Endometrial microvascular endothelial cells (primary cell): Measurements from ENCODE around the gene MYRF. TPM values are rescaled to one million over a fixed set of nuclear protein-coding genes. Genes with fewer than 3 reads are reported as not detected.

Experiments used
- in situ Hi-C: cut with HindIII; loops from 2 replicates; pipeline ENCODE4 v1.10.0; 2017; ENCODE audit warnings: low sequenced_read_pairs, low pct_unique_long_range_greater_than_20kb; ENCODE audit errors: inconsistent ontology term
- total RNA-seq: library from RNA; depleted of rRNA; stranded (reverse); fragments of >200 nt; gene quantifications from one replicate; pipeline ENCODE4 v1.2.3, GENCODE V29; 2015; ENCODE audit errors: inconsistent ontology term

Gene MYRF
- total RNA-seq, 1 donor from 2014 or later = 13.7 TPM

GRCh38 chr11:61735391-61735790 lies 17.0 kb upstream of the MYRF start:
- in situ Hi-C loops = no loop called here

- in situ Hi-C loops = no loop called here
Observed at GRCh38 chr11:61736310-61736709, 16.1 kb upstream of the MYRF start.

- in situ Hi-C loops = no loop called here
Observed at GRCh38 chr11:61737131-61737530, 15.3 kb upstream of the MYRF start.

- in situ Hi-C loops = no loop called here
Observed at GRCh38 chr11:61737636-61738386, 14.6 kb upstream of the MYRF start.

DNA sequence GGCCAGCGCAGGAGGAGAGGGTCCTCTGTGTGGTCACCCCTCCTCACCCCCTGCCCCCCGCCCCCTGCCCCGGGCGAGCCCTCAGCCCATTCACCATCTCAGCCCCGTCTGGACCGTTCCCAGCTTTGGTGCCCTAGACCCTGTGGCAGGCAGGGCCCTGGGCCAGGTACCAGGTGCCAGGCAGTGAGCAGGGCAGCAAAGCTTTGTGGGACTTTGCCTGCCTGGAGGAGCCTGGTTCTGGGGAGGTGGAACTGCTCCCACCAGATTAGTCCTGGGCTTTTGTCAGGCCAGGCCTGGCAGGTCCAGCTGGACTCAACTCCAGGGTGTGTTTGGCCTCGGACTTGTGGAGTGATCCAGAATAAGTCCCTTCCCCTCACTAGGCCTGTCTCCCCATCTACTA lies 13.7 kb upstream of the MYRF start:
- in situ Hi-C loops = no loop called here

- in situ Hi-C loops = no loop called here
Observed at GRCh38 chr11:61739413-61739812, 13.0 kb upstream of the MYRF start.

DNA sequence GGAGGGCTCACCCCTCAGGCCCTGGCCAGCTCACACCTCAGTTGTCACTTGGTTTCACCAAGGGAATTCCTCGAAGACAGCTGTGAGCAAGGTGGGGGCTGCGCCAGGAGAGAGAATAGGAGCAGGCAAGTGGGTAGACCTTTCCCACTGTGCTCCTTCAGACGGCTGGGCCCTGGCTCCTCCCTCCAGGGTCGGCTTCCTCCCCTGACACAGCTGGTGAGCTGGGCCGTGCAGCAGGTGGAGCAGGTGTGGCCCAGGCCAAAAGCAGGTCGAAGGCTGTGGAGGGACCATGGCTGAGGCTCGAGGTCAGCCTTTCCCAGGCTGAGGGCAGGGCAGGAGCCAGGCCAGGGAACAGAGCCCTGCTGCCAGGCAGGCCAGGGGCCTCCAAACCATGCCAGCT lies 12.5 kb upstream of the MYRF start:
- in situ Hi-C loops = no loop called here

DNA sequence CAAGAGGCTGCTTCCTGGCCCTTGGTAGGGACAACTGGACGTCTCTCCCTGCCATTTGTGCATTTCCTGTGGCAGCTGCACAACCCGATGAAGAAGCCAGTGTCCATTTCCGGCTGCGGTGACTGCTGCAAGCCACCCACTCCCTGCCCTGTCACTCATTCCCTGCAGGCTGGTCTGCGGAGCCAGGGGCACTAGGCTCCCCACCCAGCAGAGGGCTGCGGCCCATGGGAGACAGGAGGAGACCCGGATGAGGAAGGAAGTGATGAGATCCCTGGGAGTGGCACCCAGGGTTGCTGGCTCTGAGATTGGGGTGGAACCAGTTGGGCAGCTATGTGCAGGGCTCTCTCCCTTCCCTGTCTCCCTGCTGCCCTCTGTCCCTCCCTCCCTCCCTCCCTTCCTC lies 10.0 kb upstream of the MYRF start:
- in situ Hi-C loops = no loop called here

- in situ Hi-C loops = no loop called here
Observed at GRCh38 chr11:61743486-61744095, 8.8 kb upstream of the MYRF start.

DNA sequence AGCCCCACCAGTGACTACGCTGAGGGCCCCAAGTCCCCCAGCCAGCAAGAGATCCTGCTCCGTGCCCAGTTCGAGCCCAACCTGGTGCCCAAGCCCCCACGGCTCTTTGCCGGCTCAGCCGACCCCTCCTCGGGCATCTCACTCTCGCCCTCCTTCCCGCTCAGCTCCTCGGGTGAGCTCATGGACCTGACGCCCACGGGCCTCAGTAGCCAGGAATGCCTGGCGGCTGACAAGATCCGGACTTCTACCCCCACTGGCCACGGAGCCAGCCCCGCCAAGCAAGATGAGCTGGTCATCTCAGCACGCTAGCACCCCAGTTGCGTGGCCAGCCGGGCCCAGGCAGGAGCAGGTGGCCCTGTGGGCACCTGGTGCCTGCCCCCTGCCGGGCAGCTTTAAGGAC lies 8.3 kb upstream of the MYRF start:
- in situ Hi-C loops = no loop called here

- in situ Hi-C loops = no loop called here
Observed at GRCh38 chr11:61744609-61745156, 7.8 kb upstream of the MYRF start.

DNA sequence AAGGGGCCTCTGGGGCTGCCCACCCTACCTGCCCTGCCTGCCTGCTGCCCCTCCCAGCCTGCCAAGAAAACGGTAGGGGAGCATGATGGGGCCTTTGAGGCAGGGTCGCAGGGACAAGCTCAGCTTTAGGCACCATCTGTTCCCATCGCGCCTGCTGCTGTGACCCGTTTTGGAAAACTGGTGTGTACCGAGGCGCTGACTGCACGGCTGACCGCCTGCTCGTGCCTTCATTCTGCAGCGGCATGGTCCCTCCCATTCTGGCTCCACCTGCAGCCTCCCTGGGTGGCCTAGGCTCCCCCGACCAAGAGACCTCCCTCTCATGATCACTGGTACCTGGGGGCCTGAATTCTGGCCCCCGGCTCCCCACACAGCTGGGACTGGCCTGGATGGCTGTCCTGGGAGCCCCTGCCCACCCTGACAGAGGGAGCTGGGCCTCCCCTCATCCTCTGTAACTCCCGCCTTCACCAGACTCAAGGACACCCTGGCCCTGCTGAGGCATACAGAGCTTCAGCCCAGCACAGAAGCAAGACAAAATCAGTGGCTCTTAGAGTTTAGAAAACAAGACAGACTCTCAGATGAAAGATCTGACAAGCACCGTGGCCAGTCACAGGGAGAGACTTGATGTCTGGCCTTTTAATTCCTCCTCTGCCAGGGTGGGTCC lies 6.5 kb upstream of the MYRF start:
- in situ Hi-C loops = no loop called here

DNA sequence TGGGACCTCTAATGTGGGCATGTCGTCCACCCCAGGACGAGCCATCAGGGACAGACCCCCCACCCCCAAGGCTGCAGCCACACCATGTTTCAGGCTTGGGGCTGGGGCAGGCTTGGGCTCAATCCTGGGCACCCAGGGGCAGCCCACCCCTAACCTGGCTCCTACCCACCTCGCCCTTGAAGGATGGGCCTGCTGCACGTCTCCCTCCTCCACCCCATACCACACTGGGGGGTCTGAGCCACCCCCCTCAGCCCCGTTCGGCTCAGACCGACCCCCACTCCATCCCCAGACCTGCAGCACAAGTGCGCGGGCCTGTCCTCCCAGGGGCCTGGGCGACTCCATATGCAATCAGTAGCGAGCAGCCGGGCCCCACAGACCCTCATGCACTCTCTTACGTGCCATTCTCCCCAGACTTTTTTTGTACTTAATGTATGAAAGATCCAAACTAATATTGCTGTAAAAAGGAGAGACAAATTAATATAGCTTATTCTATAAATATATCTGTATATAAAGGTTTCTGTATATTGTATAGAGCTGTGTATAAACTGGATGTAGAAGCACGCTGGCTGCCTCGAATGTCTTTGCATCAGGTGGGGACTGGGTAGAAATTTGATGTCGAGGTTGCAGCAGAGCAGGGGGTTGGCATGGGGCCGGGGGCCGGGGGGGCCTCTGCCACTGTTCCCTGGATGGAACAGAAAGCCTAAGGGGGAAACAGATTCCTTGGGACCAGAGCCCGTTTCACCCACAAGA lies 5.8 kb upstream of the MYRF start:
- in situ Hi-C loops = no loop called here

GRCh38 chr11:61747192-61747966 lies 5.1 kb upstream of the MYRF start:
- in situ Hi-C loops = no loop called here

DNA sequence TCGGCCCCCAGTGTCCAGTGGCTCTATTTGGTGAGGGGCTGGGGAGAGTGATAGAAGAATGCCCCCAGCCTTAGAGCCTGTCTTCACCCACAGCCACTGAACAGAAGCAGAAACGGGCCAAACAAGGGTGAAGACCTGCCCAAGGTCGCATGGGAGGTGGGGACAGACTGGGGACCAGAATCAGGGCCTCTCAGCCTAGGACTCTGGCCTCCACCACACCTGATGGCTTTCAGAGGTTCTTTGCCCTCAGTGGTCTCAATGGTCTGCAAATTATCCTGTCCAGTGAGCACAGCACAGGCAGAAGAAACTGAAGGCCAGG lies 4.5 kb upstream of the MYRF start:
- in situ Hi-C loops = no loop called here

DNA sequence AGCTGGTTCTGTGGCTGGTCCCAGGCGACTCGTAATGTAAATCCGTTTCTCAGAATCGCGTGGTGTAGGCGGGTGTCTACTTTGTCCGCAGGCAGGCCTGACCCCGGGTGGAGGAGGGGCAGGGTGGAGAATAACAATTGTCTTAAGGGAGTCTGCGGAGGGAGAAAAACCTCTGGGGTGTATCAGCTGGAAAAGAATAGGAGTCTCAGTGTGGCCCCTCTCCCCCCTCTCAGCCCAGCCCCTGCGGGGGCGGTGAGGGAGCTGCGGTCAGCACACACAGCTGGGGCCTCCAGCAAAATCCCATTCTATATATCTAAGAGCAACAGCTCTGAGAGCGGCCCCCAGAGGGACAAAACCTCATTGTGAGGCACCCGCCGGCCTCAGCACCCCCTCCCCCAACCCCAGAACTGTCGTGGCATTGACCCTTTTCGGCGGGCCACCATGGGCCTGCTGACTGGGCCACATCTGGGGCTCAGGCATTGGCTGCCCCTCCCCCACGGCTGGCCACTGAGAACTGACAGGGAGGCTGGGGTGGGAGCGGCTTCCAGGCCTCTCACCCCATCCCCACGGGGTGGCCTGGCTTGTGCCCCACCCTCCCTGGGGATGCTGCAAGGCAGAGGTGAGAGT lies 2.7 kb upstream of the MYRF start:
- in situ Hi-C loops = no loop called here

GRCh38 chr11:61750631-61751273 lies 1.7 kb upstream of the MYRF start:
- in situ Hi-C loops = no loop called here

DNA sequence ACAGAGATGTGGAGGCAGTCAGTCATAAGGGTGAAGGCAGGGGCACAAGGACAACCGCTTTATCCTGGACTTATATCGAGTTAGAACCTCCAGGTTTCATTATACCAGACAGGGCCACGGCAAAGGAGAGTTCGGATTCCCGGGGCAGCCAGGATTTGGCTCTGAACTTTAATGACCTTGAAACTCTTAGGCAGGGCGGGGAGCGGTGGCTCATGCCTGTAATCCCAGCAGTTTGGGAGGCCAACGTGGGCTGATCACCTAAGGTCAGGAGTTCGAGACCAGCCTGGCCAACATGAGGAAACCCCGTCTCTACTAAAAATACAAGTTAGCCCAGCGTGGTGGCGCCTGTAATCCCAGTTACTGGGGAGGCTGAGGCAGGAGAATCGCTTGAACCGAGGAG lies 1.1 kb upstream of the MYRF start:
- in situ Hi-C loops = no loop called here
